Measurements from ENCODE around the gene GRIN2C. TPM values are rescaled to one million over a fixed set of nuclear protein-coding genes. Genes with fewer than 3 reads are reported as not detected.

GRIN2C gene
- total RNA-seq, 2 donors from 2014 or later, result 0.87 TPM; not detected in 1

DNA sequence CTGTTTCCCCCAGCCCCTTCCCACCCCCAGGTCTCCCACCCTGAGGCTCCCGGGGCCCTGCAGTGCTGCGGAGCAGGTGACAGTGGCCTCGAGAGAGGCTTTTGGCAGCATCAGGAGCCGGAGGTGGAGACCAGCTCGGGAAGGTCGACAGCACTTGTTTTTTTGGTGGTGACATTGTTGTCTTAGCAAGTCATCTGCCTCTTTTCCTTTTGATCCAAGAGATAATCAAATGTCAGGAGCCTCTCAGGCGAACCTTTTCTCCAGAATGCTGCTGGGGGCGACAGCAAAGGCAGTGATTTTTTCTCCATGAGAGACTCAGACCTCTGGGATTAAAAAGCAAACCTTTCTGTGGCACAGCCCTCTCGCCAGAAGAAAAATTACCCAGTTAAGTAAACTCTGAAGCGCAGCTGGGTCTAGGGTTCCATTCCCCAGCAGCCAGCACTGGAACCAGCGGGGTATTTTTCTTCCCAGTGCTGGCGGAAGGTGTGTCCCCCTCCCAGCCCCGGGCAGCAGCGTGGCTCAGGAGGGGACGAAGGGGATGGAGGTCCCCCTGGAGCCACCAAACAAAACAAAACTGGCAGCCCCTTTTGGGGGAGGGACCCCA, 37.2 kb downstream of the GRIN2C start:
- peaks cover 0 to 6% of the 10 kb centered on the region in 2 donors for H3K36me3 Mint-ChIP-seq
- no peaks in the 10 kb centered on the region for H3K9me3 Mint-ChIP-seq
- no peak for ATAC-seq
- DNase-seq (ENCODE audit: low spot score in 2 of 2), result no peak
- H3K27ac Mint-ChIP-seq, result no peak overlapping the region

- H3K36me3 Mint-ChIP-seq, result peaks cover 0 to 6% of the 10 kb centered on the region in 2 donors
- H3K27ac Mint-ChIP-seq, result no peak overlapping the region
- no peak for DNase-seq (ENCODE audit: low spot score in 2 of 2)
- ATAC-seq, result no peak
- H3K9me3 Mint-ChIP-seq, result no peaks in the 10 kb centered on the region
These were observed 37.9 kb downstream of the GRIN2C start for GRCh38 chr17:74821655-74822334.

DNA sequence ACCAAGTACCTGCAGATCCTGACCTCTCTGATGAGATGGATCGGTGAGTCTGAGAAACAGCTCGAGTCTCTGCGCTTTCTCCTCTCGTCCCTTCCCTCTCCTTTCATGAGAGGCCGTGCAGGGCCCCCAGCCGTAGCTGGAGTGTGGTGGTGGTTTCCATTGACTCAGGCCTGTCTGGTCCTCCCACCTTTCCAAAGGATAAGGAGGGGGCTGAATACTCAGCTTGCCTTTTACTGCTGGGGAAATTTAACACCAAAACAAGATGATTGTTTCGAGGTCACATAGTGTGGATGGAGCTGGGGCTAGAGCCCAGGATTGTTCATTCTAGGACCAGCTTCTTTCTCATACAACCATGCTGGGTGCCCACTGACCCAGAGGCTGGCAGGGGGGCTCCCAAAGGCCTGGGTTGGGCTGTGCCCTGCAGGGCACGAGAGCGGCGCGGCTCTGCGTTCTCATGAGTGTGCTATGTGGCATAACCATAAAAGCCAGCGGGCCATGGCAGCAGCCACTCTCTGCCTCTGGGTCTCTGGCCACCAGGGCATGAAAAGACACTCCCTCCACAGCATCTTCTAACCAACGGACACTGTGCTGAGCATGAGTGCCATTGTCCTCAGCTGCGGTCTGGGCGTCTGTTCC, 39.8 kb downstream of the GRIN2C start:
- no peak overlapping the region for H3K27ac Mint-ChIP-seq

DNA sequence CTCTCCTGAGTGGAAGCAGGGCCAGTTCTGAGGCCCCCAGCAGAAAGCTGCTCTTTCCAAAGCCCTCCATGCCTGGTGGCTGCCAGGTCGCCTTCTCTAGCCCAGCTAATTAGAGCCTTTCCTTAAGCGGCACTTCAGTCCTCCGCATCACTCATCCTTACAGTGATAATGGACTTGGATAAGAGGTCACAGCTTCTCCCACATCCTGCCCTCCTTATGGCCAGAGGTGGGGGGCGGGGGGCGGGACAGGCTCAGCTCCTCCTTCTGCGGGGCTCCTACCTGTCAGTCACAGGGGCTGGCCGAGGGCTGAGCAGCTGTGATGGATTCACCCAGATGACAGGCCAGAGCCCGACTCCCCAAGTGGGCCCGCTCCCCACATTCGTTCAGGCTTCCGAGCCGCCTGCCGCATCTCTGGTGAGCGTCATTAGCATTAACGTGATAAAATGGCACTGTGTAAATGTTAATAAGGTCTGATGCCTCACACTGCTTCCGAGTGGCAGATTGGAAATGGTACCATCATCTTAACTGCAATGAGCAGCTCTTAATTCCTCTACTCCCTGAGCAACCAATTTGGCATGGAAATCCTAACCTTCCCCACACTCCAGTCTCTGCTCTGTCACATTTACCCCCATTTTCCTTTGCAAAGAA, 41.3 kb downstream of the GRIN2C start:
- peaks cover 0 to 6% of the 10 kb centered on the region in 2 donors for H3K36me3 Mint-ChIP-seq
- H3K9me3 Mint-ChIP-seq, result no peaks in the 10 kb centered on the region
- H3K27ac Mint-ChIP-seq, result no peak overlapping the region
- ATAC-seq (no peak), DNase-seq (ENCODE audit: low spot score in 2 of 2) (no peak)

More for the DNA sequence above, 39.8 kb downstream of the GRIN2C start:
- peaks cover 0 to 6% of the 10 kb centered on the region in 2 donors for H3K36me3 Mint-ChIP-seq
- no peak for ATAC-seq
- DNase-seq (ENCODE audit: low spot score in 2 of 2), result no peak
- H3K9me3 Mint-ChIP-seq, result no peaks in the 10 kb centered on the region

DNA sequence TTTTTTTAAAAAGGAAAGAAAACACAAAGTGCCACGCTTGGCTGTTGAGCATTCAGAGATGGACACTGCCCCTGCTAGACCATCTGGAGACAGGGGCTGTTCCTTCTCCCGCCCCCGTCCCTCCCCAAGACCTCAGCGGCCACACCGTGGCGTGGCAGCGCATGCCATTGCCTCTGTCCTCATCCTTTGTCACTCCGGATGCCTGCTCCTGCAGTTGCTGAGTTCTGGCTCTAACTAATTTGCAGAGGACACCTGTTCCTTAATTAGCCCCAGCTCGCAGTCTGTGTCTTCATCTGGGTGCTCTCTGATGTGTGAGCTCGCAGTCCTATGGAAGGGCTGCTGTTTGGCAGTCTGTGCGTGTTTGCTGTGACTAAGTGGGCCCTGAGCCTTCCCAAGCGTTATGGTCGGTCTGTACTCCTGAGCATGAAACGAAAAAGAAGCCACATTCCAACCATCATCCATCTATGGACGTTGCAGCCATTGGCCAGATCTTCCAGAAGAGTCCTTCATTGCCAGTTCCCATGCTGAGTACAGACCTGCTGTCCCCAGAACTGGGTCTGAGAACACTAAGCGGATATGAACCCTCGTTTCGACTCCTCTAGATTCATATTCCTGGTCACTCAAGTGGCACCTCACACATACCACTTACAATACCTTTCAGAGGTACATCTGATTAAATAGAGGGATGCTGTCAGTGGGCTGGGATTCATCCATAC, 42.6 kb downstream of the GRIN2C start:
- ATAC-seq (no peak), DNase-seq (ENCODE audit: low spot score in 2 of 2) (no peak)
- Mint-ChIP-seq H3K36me3 (peaks cover 0 to 6% of the 10 kb centered on the region in 2 donors), H3K9me3 (no peaks in the 10 kb centered on the region), H3K27ac (no peak overlapping the region)

DNA sequence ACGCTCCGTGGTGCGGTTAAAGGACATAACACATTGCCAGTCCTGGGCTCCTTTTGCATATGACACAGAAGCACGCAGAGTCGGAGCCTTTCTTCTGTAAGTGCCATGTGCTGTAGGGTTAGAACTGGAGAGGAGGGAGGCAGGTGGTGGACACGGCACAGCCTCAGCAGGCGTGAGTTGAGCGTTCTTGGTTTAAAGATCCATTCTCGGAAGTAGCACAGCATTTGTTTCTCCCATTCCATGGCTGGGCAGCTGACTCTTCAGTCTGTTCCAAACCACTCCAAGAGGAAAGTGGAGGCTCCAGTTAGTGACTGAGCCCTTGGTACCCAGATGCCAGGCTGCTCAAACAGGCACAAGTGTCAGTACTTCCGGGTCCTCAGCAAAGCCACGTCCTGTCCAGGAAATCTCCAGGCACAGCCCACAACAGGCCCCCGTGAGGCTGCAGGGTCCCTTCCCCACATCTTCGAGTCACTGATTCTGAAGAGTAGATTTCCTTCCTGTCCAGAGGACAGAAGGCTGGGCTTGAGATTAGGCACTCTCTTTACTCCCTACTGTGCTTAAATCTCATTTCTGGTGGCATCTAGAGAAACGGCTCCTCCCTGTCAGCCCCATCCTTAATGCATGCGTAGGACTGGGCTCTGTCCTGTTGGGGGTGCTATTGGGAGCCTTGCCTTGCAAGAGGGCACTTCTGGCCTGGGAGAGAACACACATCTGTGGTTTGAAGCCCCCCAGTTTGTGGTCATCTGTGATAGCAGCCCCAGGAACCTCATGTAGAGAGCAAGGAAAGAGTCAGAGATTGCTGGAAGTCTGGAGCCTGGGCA, 43.9 kb downstream of the GRIN2C start:
- H3K36me3 Mint-ChIP-seq, result peaks cover 0 to 6% of the 10 kb centered on the region in 2 donors
- ATAC-seq (no peak), DNase-seq (ENCODE audit: low spot score in 2 of 2) (no peak)
- peak overlapping the region in 1 of 2 donors; percentile 65 for H3K27ac Mint-ChIP-seq
- no peaks in the 10 kb centered on the region for H3K9me3 Mint-ChIP-seq

- Mint-ChIP-seq H3K27ac (no peak overlapping the region), H3K36me3 (peaks cover 0 to 6% of the 10 kb centered on the region in 2 donors), H3K9me3 (no peaks in the 10 kb centered on the region)
- DNase-seq (ENCODE audit: low spot score in 2 of 2), result no peak
- ATAC-seq, result no peak
These were observed 44.6 kb downstream of the GRIN2C start for GRCh38 chr17:74815067-74815466.

- H3K36me3 Mint-ChIP-seq, result peaks cover 0 to 6% of the 10 kb centered on the region in 2 donors
- H3K9me3 Mint-ChIP-seq, result no peaks in the 10 kb centered on the region
- no peak overlapping the region for H3K27ac Mint-ChIP-seq
- no peak for DNase-seq (ENCODE audit: low spot score in 2 of 2)
- ATAC-seq, result no peak
These were observed 45.2 kb downstream of the GRIN2C start for GRCh38 chr17:74814453-74814852.

DNA sequence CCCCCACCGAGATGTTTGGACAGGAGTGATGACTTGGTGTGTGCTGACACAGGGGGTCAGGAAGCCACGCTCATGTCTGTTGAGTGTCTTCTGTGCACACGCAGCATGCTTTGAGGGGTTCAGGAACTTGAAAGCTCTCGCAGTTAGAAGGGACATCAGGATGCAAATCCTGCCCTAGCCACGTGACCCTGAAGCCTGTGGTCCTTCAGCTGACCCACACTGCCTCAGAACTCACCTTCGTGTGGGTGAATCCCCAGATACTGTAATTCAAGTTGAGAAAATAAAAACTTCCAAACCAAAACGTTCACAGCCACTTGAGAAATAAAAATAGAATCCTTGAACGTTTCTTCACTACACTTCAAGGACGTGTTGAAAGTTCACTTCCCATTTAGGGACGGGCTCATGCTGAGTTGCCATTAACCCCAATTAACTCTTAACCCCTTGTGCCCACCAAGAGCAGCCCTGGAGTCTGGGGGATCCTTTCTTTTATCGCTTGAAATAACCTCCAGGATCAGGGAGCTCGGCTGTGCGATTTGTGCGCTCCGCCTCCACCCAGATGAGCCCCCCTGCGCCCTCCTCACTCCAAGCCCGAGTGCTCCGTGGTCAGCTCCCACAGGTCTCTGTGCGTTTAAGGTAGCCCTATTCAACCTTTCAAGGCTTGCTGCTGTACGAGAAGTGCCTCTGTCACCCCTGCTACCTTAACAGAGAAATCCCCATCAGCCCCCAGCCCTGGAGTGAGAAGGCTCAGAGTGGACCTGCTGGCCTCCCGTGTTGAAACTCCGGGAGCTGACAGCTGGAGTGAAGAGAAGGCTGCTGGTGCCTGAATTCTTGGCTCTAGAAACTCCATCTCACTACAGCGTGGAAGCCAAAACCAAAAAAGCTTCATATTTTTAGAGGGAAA, 47.3 kb downstream of the GRIN2C start:
- Mint-ChIP-seq H3K9me3 (no peaks in the 10 kb centered on the region), H3K27ac (peak overlapping the region in 1 of 2 donors; percentile 29), H3K36me3 (no peaks in the 10 kb centered on the region)
- DNase-seq (ENCODE audit: low spot score in 2 of 2) (no peak), ATAC-seq (no peak)

GRCh38 chr17:74810699-74811485, 48.8 kb downstream of the GRIN2C start:
- ATAC-seq (no peak), DNase-seq (ENCODE audit: low spot score in 2 of 2) (no peak)
- no peaks in the 10 kb centered on the region for H3K36me3 Mint-ChIP-seq
- H3K27ac Mint-ChIP-seq, result no peak overlapping the region
- H3K9me3 Mint-ChIP-seq, result no peaks in the 10 kb centered on the region

GRCh38 chr17:74808714-74809430, 50.8 kb downstream of the GRIN2C start:
- Mint-ChIP-seq H3K36me3 (no peaks in the 10 kb centered on the region), H3K27ac (no peak overlapping the region), H3K9me3 (no peaks in the 10 kb centered on the region)
- ATAC-seq (no peak), DNase-seq (ENCODE audit: low spot score in 2 of 2) (no peak)

DNA sequence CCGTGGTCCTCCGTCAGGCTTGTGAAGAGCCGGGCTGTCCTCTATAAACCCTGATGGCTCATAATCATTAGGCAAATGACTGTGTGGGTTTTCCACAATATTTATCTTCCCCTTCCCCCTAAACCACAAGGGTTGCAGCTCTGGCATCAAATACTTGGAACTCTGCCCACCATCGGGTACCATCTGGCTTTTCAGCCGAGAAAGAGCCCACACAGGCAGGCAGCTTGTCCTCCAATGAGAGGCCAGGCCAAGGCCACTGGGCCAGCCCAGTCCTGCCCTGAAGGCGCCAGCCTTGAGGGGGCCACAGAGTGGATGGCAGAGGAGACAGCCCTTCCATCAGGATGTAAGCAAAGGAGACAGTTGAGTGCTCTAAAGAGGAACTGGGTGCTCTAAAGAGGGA, 51.8 kb downstream of the GRIN2C start:
- ATAC-seq (no peak), DNase-seq (ENCODE audit: low spot score in 2 of 2) (no peak)
- Mint-ChIP-seq H3K27ac (no peak overlapping the region), H3K9me3 (no peaks in the 10 kb centered on the region), H3K36me3 (no peaks in the 10 kb centered on the region)

- Mint-ChIP-seq H3K27ac (no peak overlapping the region), H3K9me3 (no peaks in the 10 kb centered on the region), H3K36me3 (no peaks in the 10 kb centered on the region)
- ATAC-seq, result no peak
- no peak for DNase-seq (ENCODE audit: low spot score in 2 of 2)
These were observed 52.2 kb downstream of the GRIN2C start for GRCh38 chr17:74807441-74807840.

DNA sequence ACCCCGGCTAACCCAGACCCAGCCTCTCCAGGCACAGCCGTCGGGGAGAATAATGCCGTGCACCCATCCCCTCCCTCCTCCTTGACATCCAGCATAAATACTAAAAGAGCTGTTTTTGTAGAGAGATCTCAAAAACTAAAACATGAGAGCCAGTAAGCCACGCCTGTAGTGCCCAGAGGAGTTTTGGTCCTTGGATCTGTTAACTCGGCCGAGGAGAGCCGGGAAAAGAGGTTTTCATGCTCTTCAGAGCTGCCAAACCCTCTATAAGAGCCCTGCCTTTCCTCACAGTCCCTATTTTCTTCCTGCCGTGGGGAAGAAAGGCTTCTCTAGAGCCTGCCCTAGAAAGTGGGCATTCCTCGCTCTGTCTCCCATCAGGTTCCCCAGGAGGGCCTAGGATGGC, 53.4 kb downstream of the GRIN2C start:
- Mint-ChIP-seq H3K36me3 (no peaks in the 10 kb centered on the region), H3K9me3 (no peaks in the 10 kb centered on the region), H3K27ac (no peak overlapping the region)
- no peak for DNase-seq (ENCODE audit: low spot score in 2 of 2)
- ATAC-seq, result no peak

All from activated naive CD4-positive, alpha-beta T cell treated with anti-CD3 and anti-CD28 coated beads, Interleukin-2, amount 50 U/mL, for 72 hours (primary cell).